ENCODE data around the gene INPP4B.

INPP4B gene

DNA sequence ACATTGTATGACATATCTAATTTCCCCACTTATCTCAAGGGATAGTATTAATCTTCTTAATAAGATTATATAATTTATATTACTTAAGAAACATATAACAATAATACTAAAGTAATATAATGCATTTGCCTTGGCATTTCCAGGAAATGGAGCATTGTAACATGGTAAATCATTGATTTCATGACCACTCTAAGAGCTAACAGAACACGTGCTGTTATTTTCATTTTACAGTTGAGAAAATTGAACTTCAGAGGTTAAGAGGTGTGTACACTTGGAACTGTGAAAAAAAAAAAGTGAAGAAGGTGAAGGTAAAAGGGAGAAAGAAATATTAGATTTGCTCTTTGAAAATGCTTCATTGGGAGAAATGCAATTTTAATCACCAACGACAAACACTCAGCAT is 687.1 kb downstream of the INPP4B start:
- Histone ChIP-seq H3K9me3 (ENCODE audit: control insufficient read depth in 2 of 2, low read length in 2 of 2) (no peaks in the 10 kb centered on the region), H3K4me3 (ENCODE audit: low read length in 2 of 2) (no peak overlapping the region), H3K36me3 (ENCODE audit: control insufficient read depth in 2 of 2, insufficient read depth in 2 of 2, low read length in 2 of 2) (no peaks in the 10 kb centered on the region)

DNA sequence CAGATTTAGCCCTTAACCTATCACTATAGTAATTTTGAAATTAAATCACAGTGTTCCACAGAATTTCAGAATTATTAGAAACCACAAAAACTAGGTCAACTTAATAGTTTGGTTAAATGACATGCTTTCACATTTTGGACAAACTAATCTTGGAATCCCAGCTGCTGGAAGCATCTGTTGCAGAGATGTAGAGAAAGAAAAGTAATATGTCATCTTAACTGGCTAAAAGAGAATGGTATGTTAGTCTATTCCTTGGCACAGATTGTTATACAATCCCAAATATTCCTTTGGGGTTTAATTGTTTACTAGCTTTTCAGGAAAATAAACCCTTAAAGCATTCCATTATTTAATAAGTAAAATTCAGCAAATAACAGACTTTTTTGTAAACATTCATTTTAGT is 689.8 kb downstream of the INPP4B start:
- Histone ChIP-seq H3K27me3 (ENCODE audit: control insufficient read depth in 1 of 2, insufficient read depth in 2 of 2, low read length in 2 of 2) (no peaks in the 10 kb centered on the region), H3K9me3 (ENCODE audit: control insufficient read depth in 2 of 2, low read length in 2 of 2) (no peaks in the 10 kb centered on the region), H3K4me1 (ENCODE audit: control insufficient read depth, insufficient read depth, low read length) (peaks cover 3% of the 10 kb centered on the region), H3K27ac (ENCODE audit: low read length) (no peak overlapping the region), H3K9ac (ENCODE audit: low read length in 2 of 2) (no peak overlapping the region), H3K4me3 (ENCODE audit: low read length in 2 of 2) (no peak overlapping the region), H3K36me3 (ENCODE audit: control insufficient read depth in 2 of 2, insufficient read depth in 2 of 2, low read length in 2 of 2) (no peaks in the 10 kb centered on the region)

More for the DNA sequence above, 687.1 kb downstream of the INPP4B start:
- Histone ChIP-seq H3K4me1 (ENCODE audit: control insufficient read depth, insufficient read depth, low read length) (peaks cover 3% of the 10 kb centered on the region), H3K27me3 (ENCODE audit: control insufficient read depth in 1 of 2, insufficient read depth in 2 of 2, low read length in 2 of 2) (no peaks in the 10 kb centered on the region), H3K9ac (ENCODE audit: low read length in 2 of 2) (no peak overlapping the region), H3K27ac (ENCODE audit: low read length) (no peak overlapping the region)

DNA sequence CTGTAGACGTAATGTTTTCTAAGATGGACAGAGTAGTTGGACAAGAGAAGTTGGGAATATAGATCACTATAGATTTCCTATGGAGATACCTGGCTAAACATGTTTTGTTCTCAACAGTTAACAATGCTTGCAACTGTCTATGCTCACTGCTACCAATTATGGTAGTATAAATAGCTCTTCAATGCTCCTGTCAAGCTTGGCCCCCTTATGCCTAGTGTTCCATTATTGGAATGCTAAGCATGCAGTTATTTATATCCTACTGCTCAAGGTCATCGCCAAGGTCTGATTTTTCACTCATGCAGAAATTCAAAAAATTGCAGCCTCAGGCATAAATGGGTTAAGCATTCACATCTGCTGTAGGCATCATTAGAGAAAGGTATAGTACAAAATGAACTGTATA is 690.8 kb downstream of the INPP4B start:
- H3K9me3 ChIP-seq (ENCODE audit: control insufficient read depth in 2 of 2, low read length in 2 of 2) = no peaks in the 10 kb centered on the region
- H3K27me3 ChIP-seq (ENCODE audit: control insufficient read depth in 1 of 2, insufficient read depth in 2 of 2, low read length in 2 of 2) = no peaks in the 10 kb centered on the region
- H3K27ac ChIP-seq (ENCODE audit: low read length) = no peak overlapping the region
- H3K9ac ChIP-seq (ENCODE audit: low read length in 2 of 2) = no peak overlapping the region
- peaks cover 1% of the 10 kb centered on the region for H3K4me1 ChIP-seq (ENCODE audit: control insufficient read depth, insufficient read depth, low read length)
- H3K4me3 ChIP-seq (ENCODE audit: low read length in 2 of 2) = no peak overlapping the region
- H3K36me3 ChIP-seq (ENCODE audit: control insufficient read depth in 2 of 2, insufficient read depth in 2 of 2, low read length in 2 of 2) = no peaks in the 10 kb centered on the region

DNA sequence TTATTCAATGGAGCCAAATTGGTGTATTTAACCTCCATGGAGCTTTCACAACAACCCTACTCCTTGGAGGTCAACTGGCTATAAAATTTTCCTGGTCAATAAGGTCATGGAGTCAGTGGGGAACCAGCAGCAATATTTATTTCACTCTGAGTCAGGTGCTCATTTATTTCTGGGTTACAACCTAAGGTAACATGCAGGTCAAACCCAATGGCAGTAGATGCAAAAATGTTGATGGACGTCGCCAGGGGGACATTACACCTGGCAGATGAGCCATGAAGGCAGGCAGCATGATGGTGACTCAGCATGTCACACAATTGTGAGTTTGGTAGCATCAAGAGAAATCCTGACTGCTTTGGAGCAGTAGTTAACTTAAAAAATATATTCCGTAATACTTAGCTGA is 695.6 kb downstream of the INPP4B start:
- no peak overlapping the region for H3K27ac ChIP-seq (ENCODE audit: low read length)
- no peaks in the 10 kb centered on the region for H3K27me3 ChIP-seq (ENCODE audit: control insufficient read depth in 1 of 2, insufficient read depth in 2 of 2, low read length in 2 of 2)
- H3K36me3 ChIP-seq (ENCODE audit: control insufficient read depth in 2 of 2, insufficient read depth in 2 of 2, low read length in 2 of 2) = peaks cover 0 to 2% of the 10 kb centered on the region in 2 donors
- H3K4me3 ChIP-seq (ENCODE audit: low read length in 2 of 2) = no peak overlapping the region
- H3K9ac ChIP-seq (ENCODE audit: low read length in 2 of 2) = no peak overlapping the region
- no peaks in the 10 kb centered on the region for H3K4me1 ChIP-seq (ENCODE audit: control insufficient read depth, insufficient read depth, low read length)
- H3K9me3 ChIP-seq (ENCODE audit: control insufficient read depth in 2 of 2, low read length in 2 of 2) = no peaks in the 10 kb centered on the region

DNA sequence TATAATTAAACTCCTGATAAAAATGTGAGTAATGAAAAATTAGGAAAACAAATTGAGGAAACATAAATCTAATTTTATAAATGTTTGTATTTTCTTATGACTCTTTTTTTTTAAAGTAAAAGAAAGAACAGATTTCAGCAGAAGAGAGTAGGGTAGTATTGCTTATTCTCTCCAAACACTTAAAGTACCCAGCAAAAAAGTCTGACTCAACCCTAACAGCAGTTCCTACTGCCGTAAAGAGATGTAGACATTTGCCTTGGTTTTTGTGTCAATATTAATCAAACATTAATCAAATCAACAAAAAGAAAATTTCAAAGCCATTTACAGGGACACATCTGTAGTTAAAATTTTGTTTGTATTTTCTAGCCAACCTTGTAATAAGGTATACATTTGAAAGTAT is 701.3 kb downstream of the INPP4B start:
- H3K4me1 ChIP-seq (ENCODE audit: control insufficient read depth, insufficient read depth, low read length) = no peaks in the 10 kb centered on the region
- H3K36me3 ChIP-seq (ENCODE audit: control insufficient read depth in 2 of 2, insufficient read depth in 2 of 2, low read length in 2 of 2) = no peaks in the 10 kb centered on the region
- no peaks in the 10 kb centered on the region for H3K27me3 ChIP-seq (ENCODE audit: control insufficient read depth in 1 of 2, insufficient read depth in 2 of 2, low read length in 2 of 2)
- no peak overlapping the region for H3K27ac ChIP-seq (ENCODE audit: low read length)
- H3K9ac ChIP-seq (ENCODE audit: low read length in 2 of 2) = no peak overlapping the region
- no peak overlapping the region for H3K4me3 ChIP-seq (ENCODE audit: low read length in 2 of 2)
- H3K9me3 ChIP-seq (ENCODE audit: control insufficient read depth in 2 of 2, low read length in 2 of 2) = no peaks in the 10 kb centered on the region

DNA sequence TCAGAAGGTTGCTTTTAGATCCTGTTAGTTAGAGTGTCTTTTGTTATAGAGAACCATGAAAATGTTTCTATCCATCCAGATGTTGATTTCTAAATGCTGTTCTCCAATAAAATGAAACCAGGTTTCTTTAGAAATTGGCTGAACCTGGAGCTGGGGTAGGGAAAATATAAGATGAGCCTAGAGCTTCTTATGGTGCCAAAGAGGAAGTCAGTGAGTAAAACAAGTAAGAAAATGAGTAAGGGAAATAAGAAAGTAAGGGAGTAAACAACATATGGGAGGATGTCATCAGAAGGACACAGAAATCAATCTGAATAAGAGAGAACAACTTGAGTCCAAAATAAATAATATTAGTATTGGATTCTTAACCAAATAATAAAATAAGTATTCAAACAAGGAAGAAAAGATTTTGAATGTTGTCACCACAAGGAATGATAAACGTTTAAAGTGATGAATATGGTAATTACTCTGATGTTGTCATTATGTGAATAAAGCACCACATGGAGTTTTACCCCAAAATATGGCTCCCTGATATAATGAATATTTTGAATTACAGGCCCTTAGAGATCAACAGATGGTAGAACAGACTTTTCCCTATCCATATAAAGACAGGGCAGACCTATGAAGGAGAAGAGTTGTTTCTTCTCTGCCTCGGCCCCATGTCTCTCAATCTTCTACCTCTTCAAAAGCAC is 703.6 kb downstream of the INPP4B start:
- Histone ChIP-seq H3K27ac (ENCODE audit: low read length) (no peak overlapping the region), H3K9ac (ENCODE audit: low read length in 2 of 2) (no peak overlapping the region), H3K27me3 (ENCODE audit: control insufficient read depth in 1 of 2, insufficient read depth in 2 of 2, low read length in 2 of 2) (no peaks in the 10 kb centered on the region), H3K9me3 (ENCODE audit: control insufficient read depth in 2 of 2, low read length in 2 of 2) (no peaks in the 10 kb centered on the region), H3K4me1 (ENCODE audit: control insufficient read depth, insufficient read depth, low read length) (no peaks in the 10 kb centered on the region), H3K4me3 (ENCODE audit: low read length in 2 of 2) (no peak overlapping the region), H3K36me3 (ENCODE audit: control insufficient read depth in 2 of 2, insufficient read depth in 2 of 2, low read length in 2 of 2) (no peaks in the 10 kb centered on the region)

DNA sequence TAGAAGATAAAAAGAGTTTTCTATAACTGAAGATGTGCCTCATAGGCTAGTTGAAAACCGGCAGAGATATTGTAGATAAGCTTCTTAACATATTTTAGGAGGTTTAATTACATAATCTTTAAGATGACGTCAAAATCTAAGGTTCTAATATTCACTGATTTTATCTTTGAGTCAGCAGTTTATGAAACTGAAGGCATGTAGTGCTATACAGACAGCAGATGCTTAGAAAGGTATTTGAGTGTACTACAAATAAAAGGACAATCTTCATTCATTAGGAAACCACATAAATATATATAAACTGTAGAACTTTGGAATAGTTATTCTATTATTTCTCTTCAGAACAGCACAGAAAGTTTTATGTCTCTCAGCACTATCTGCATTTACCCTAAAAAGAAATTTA is 704.9 kb downstream of the INPP4B start:
- Histone ChIP-seq H3K9ac (ENCODE audit: low read length in 2 of 2) (no peak overlapping the region), H3K9me3 (ENCODE audit: control insufficient read depth in 2 of 2, low read length in 2 of 2) (no peaks in the 10 kb centered on the region), H3K27ac (ENCODE audit: low read length) (no peak overlapping the region), H3K4me3 (ENCODE audit: low read length in 2 of 2) (no peak overlapping the region), H3K36me3 (ENCODE audit: control insufficient read depth in 2 of 2, insufficient read depth in 2 of 2, low read length in 2 of 2) (no peaks in the 10 kb centered on the region), H3K4me1 (ENCODE audit: control insufficient read depth, insufficient read depth, low read length) (no peaks in the 10 kb centered on the region), H3K27me3 (ENCODE audit: control insufficient read depth in 1 of 2, insufficient read depth in 2 of 2, low read length in 2 of 2) (no peaks in the 10 kb centered on the region)

DNA sequence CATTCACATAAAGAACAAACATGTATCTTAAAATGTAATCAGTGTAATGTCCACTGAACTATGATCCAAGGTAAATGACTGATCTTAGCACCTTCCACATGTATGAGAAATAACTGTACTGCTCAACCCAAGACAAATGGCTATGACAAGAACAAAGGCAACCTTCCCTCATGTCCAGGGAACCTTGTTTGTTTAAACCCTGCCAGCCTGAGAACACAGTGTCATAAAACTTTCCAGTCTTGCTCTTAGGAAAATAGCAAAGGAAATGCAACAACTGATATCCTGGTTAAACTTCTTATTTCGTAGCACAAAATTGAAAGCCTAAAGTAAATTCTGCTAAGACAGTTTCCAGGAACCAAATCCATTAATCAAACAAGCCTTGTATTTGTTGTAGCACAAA is 715.4 kb downstream of the INPP4B start:
- H3K4me3 ChIP-seq (ENCODE audit: low read length in 2 of 2) = no peak overlapping the region
- H3K9me3 ChIP-seq (ENCODE audit: control insufficient read depth in 2 of 2, low read length in 2 of 2) = no peaks in the 10 kb centered on the region
- H3K36me3 ChIP-seq (ENCODE audit: control insufficient read depth in 2 of 2, insufficient read depth in 2 of 2, low read length in 2 of 2) = no peaks in the 10 kb centered on the region
- peak overlapping the region; percentile 37 for H3K27ac ChIP-seq (ENCODE audit: low read length)
- H3K4me1 ChIP-seq (ENCODE audit: control insufficient read depth, insufficient read depth, low read length) = peaks cover 13% of the 10 kb centered on the region
- H3K9ac ChIP-seq (ENCODE audit: low read length in 2 of 2) = no peak overlapping the region
- H3K27me3 ChIP-seq (ENCODE audit: control insufficient read depth in 1 of 2, insufficient read depth in 2 of 2, low read length in 2 of 2) = no peaks in the 10 kb centered on the region

DNA sequence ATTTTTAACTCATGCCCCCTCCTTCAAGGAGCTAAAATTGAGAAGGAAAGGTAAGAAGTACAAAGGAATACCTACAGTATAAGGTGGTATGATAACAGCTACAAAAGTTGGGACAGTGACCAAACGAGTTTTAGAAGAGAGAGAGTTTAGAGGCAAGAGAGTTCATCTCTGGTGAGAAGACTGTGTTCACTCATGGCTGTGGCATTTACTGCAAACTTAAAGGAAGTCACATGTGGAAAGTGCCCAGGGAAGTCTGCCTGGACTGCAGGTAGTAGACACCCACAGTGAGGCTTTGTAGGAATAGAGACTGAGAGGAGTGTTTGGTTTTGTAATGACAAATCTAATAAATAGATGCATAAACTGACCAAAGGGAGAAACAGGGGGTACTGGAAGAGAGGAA is 716.2 kb downstream of the INPP4B start:
- Histone ChIP-seq H3K27ac (ENCODE audit: low read length) (peak overlapping the region; percentile 37), H3K4me3 (ENCODE audit: low read length in 2 of 2) (no peak overlapping the region), H3K9ac (ENCODE audit: low read length in 2 of 2) (no peak overlapping the region), H3K36me3 (ENCODE audit: control insufficient read depth in 2 of 2, insufficient read depth in 2 of 2, low read length in 2 of 2) (no peaks in the 10 kb centered on the region), H3K4me1 (ENCODE audit: control insufficient read depth, insufficient read depth, low read length) (peaks cover 13% of the 10 kb centered on the region), H3K27me3 (ENCODE audit: control insufficient read depth in 1 of 2, insufficient read depth in 2 of 2, low read length in 2 of 2) (no peaks in the 10 kb centered on the region), H3K9me3 (ENCODE audit: control insufficient read depth in 2 of 2, low read length in 2 of 2) (no peaks in the 10 kb centered on the region)

DNA sequence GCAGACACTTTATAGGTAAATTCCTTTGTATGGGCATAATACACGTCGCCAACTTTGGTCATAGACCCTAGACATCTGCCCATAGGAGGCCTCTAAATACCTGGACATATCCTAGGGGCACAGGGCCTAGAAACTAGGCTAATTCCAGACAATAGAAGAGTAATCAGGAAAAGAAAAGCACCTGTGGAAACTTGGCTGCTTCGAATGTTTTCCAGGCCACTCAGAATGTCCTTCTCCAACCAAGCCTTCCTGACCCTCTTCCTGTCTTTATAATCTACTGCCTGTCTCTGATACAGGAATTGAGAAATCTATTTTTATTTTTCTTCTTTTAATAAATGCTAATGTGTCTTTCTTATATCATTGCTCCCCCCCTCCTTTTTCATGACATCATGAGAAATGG is 716.6 kb downstream of the INPP4B start:
- Histone ChIP-seq H3K4me3 (ENCODE audit: low read length in 2 of 2) (no peak overlapping the region), H3K27me3 (ENCODE audit: control insufficient read depth in 1 of 2, insufficient read depth in 2 of 2, low read length in 2 of 2) (no peaks in the 10 kb centered on the region), H3K36me3 (ENCODE audit: control insufficient read depth in 2 of 2, insufficient read depth in 2 of 2, low read length in 2 of 2) (no peaks in the 10 kb centered on the region), H3K9ac (ENCODE audit: low read length in 2 of 2) (no peak overlapping the region), H3K9me3 (ENCODE audit: control insufficient read depth in 2 of 2, low read length in 2 of 2) (no peaks in the 10 kb centered on the region), H3K27ac (ENCODE audit: low read length) (no peak overlapping the region), H3K4me1 (ENCODE audit: control insufficient read depth, insufficient read depth, low read length) (peaks cover 13% of the 10 kb centered on the region)

DNA sequence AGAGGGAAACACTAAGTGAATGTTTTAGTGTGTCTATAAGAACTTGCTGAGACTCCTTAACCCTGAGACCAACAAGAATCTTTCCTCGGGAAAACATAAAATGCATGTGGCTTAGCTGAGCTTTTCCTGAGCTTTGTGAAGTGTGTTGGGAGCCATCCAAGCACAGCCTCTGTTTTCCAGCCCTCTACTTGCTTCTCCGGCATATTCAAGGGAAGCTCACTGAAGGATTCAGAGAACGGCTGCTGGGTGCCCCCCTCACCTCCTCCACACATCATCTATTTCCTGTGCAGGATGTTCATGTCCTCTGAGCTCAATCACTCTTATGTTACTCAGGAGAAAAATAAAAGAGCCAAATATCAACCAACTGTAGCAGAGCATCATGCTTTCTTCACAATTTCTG is 717.6 kb downstream of the INPP4B start:
- Histone ChIP-seq H3K27ac (ENCODE audit: low read length) (peak overlapping the region; percentile 43), H3K9ac (ENCODE audit: low read length in 2 of 2) (no peak overlapping the region), H3K27me3 (ENCODE audit: control insufficient read depth in 1 of 2, insufficient read depth in 2 of 2, low read length in 2 of 2) (no peaks in the 10 kb centered on the region), H3K4me3 (ENCODE audit: low read length in 2 of 2) (no peak overlapping the region), H3K4me1 (ENCODE audit: control insufficient read depth, insufficient read depth, low read length) (peaks cover 13% of the 10 kb centered on the region), H3K36me3 (ENCODE audit: control insufficient read depth in 2 of 2, insufficient read depth in 2 of 2, low read length in 2 of 2) (no peaks in the 10 kb centered on the region), H3K9me3 (ENCODE audit: control insufficient read depth in 2 of 2, low read length in 2 of 2) (no peaks in the 10 kb centered on the region)
